Activated naive CD8-positive, alpha-beta T cell treated with anti-CD3 and anti-CD28 coated beads, Interleukin-2, amount 50 U/mL, for 24 hours (primary cell): ENCODE data around the gene HSD17B14.
A peak's percentile ranks its signal among the peaks of the same experiment; 100 is the strongest.
"Not testable (repeated sequence)": the region's sequence is repeated elsewhere in the genome, so short reads cannot be mapped to it uniquely, and the experiment has no call there.

Experiments used
- ATAC-seq: fragments of 150-1000 bp; cut with Tn5 transposase; one replicate; pipeline ENCODE4 v1.10.0; 2021
- DNase-seq: peaks from one replicate; pipeline ENCODE4 v3.0.0; 2021
- H3K27ac Mint-ChIP-seq: one replicate; pipeline ENCODE4 v1.8.0; 2021; ENCODE audit warnings: mild to moderate bottlenecking, mixed read lengths
- H3K27me3 Mint-ChIP-seq: one replicate; pipeline ENCODE4 v1.8.0; 2021; ENCODE audit warnings: mixed read lengths
- H3K36me3 Mint-ChIP-seq: one replicate; pipeline ENCODE4 v1.8.0; 2021; ENCODE audit warnings: low read depth, mixed read lengths
- H3K4me1 Mint-ChIP-seq: one replicate; pipeline ENCODE4 v1.8.0; 2021; ENCODE audit warnings: mixed read lengths
- H3K4me3 Mint-ChIP-seq: one replicate; pipeline ENCODE4 v1.8.0; 2021; ENCODE audit warnings: mild to moderate bottlenecking, moderate library complexity, mixed read lengths
- H3K9me3 Mint-ChIP-seq: one replicate; pipeline ENCODE4 v1.8.0; 2021; ENCODE audit warnings: mixed read lengths

The HSD17B14 gene

GRCh38 chr19:48780631-48781391 is 55.5 kb downstream of the HSD17B14 start:
- DNase-seq, result no peak
- H3K27me3 Mint-ChIP-seq, result peaks cover 7% of the 10 kb centered on the region
- no peak overlapping the region for H3K27ac Mint-ChIP-seq
- peaks cover 5% of the 10 kb centered on the region for H3K4me1 Mint-ChIP-seq
- no peak for ATAC-seq
- H3K9me3 Mint-ChIP-seq, result no peaks in the 10 kb centered on the region
- no peaks in the 10 kb centered on the region for H3K36me3 Mint-ChIP-seq
- H3K4me3 Mint-ChIP-seq, result no peak overlapping the region

DNA sequence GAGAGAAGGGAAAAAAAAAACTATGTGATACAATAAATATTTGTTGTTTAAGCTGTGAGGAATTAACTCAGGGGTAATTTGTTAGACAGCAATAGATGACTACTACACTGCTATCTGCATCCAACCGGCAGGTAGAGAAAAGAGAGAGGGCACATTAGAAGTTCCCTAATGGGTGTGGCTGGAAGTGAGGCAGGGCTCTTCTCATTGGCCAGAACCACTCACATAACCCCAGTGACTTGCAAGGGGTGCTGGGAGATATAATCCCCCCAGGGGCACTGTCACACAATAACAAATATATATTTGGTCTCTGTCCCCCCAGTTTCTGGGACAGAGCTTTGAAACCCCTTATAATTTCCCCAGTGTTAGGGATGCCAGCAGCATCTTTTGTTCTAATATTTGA is 56.7 kb downstream of the HSD17B14 start:
- Mint-ChIP-seq H3K27ac (no peak overlapping the region), H3K4me3 (no peak overlapping the region), H3K4me1 (peaks cover 5% of the 10 kb centered on the region), H3K36me3 (no peaks in the 10 kb centered on the region), H3K9me3 (no peaks in the 10 kb centered on the region), H3K27me3 (peaks cover 7% of the 10 kb centered on the region)
- no peak for ATAC-seq
- no peak for DNase-seq

DNA sequence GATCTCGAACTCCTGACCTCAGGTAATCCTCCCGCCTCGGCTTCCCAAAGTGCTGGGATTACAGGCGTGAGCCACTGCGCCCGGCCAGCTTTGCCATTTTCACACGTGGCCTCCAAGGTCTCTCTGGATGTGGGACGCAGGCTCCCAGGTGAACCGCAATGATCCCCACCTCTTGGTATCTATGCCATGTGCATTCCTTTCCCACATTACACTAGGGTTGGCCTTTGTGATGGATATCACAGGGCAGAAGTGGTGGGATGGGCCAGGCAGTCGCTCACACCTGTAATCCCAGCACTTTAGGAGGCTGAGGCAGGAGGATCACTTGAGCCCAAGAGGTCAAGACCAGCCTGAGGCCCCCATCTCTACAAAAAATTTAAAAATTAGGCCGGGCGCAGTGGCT is 58.6 kb downstream of the HSD17B14 start:
- ATAC-seq (no peak), DNase-seq (no peak)
- peaks cover 5% of the 10 kb centered on the region for H3K4me1 Mint-ChIP-seq
- H3K9me3 Mint-ChIP-seq, result no peaks in the 10 kb centered on the region
- H3K36me3 Mint-ChIP-seq, result no peaks in the 10 kb centered on the region
- no peak overlapping the region for H3K27ac Mint-ChIP-seq
- peaks cover 5% of the 10 kb centered on the region for H3K27me3 Mint-ChIP-seq
- H3K4me3 Mint-ChIP-seq, result no peak overlapping the region

DNA sequence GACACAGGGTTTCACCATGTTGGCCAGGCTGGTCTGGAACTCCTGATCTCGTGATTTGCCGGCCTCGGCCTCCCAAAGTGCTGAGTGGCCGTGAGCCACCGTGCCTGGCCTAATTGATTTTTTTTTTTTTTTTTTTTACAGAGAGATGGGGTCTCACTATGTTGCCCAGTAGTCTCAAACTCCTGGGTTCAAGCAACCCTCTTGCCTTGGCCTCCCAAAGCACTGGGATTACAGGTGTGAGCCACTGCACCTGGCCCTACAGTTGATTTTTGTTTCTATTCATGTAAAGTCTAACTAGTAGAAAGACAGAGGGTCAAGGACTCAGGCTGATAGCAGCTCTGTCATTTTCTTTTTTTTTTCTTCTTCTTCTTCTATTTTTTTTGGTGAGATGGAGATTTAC is 59.2 kb downstream of the HSD17B14 start:
- H3K27me3 Mint-ChIP-seq, result peaks cover 4% of the 10 kb centered on the region
- H3K4me1 Mint-ChIP-seq, result peaks cover 2% of the 10 kb centered on the region
- no peaks in the 10 kb centered on the region for H3K9me3 Mint-ChIP-seq
- no peak overlapping the region for H3K4me3 Mint-ChIP-seq
- ATAC-seq (no peak), DNase-seq (no peak)
- no peak overlapping the region for H3K27ac Mint-ChIP-seq
- H3K36me3 Mint-ChIP-seq, result no peaks in the 10 kb centered on the region

GRCh38 chr19:48772503-48772953 is 63.8 kb downstream of the HSD17B14 start:
- H3K9me3 Mint-ChIP-seq, result no peaks in the 10 kb centered on the region
- H3K27me3 Mint-ChIP-seq, result peaks cover 14% of the 10 kb centered on the region
- H3K27ac Mint-ChIP-seq, result no peak overlapping the region
- peaks cover 3% of the 10 kb centered on the region for H3K4me1 Mint-ChIP-seq
- ATAC-seq (no peak), DNase-seq (no peak)
- H3K36me3 Mint-ChIP-seq, result no peaks in the 10 kb centered on the region
- no peak overlapping the region for H3K4me3 Mint-ChIP-seq

DNA sequence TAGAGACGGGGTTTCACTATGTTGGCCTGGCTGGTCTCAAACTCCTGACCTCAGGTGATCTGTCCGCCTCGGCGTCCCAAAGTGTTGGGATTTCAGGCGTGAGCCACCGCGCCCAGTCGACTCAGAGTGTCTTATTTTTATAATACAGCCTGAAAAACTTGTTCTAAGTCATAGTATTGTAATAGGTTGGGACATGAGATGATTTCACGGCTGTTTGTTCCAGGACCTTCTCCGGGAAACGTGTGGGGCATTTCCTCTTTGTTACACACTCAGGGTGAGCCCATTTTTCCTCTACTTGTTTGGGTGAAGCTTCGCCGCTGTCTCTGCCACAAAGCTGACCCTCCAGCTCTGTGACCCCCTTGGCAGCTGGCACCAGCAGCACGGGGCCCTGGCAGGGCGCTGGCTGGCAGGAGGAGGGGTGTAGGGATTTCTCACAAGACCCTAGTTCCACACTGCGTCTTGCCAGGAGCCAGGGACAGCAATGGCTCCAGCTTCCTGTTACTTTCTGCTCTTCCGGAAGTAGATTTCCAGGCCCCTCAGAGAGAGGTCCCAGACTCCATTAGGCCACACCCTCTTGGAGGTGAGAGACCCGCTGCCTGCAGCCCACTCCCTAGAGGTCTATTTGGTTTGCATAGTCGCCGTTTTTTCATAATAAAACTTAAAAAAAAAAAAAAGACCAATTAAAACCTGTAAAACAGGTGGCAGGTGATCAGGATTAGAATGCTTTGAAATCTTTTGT is 65.4 kb downstream of the HSD17B14 start:
- DNase-seq (no peak), ATAC-seq (no peak)
- H3K27me3 Mint-ChIP-seq, result peaks cover 15% of the 10 kb centered on the region
- H3K4me3 Mint-ChIP-seq, result no peak overlapping the region
- H3K36me3 Mint-ChIP-seq, result no peaks in the 10 kb centered on the region
- H3K4me1 Mint-ChIP-seq, result peaks cover 3% of the 10 kb centered on the region
- H3K9me3 Mint-ChIP-seq, result no peaks in the 10 kb centered on the region
- H3K27ac Mint-ChIP-seq, result no peak overlapping the region

- peaks cover 3% of the 10 kb centered on the region for H3K4me1 Mint-ChIP-seq
- peaks cover 19% of the 10 kb centered on the region for H3K27me3 Mint-ChIP-seq
- H3K4me3 Mint-ChIP-seq, result no peak overlapping the region
- H3K27ac Mint-ChIP-seq, result no peak overlapping the region
- DNase-seq, result no peak
- no peaks in the 10 kb centered on the region for H3K9me3 Mint-ChIP-seq
- H3K36me3 Mint-ChIP-seq, result no peaks in the 10 kb centered on the region
- ATAC-seq, result no peak
Measured at GRCh38 chr19:48770266-48770665, 66.0 kb downstream of the HSD17B14 start.

DNA sequence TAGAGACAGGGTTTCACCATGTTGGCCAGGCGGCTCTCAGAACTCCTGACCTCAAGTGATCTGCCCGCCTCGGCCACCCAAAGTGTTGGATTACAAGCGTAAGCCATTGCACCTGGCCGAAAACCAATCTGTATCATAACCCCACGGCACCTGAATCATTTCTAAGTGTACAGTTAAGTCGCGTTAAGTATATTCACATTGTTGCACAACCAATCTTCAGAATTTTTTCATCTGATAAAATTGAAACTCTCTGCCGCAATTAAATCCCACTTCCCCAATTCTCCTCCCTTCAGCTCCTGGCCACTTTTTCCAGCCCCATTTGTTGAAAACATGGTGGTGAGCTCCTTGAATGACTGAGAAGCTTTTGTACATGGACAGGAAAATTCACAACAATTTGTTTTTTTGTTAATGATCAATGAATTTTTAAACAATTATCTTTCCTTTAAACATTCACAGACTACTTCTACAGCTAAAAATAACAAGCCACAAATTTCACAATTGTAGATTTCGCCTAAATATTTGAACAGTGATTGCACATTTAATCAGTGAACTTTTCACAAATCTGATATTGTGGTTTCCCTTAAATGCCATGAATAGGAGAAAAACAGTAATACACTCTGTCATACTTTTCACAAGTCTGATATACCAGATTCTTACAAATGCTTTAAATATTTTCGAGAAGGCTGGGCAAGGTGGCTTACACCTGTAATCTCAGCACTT is 67.1 kb downstream of the HSD17B14 start:
- Mint-ChIP-seq H3K27ac (no peak overlapping the region), H3K4me3 (no peak overlapping the region), H3K36me3 (no peaks in the 10 kb centered on the region), H3K27me3 (peaks cover 21% of the 10 kb centered on the region), H3K9me3 (no peaks in the 10 kb centered on the region), H3K4me1 (peaks cover 3% of the 10 kb centered on the region)
- no peak for DNase-seq
- no peak for ATAC-seq

DNA sequence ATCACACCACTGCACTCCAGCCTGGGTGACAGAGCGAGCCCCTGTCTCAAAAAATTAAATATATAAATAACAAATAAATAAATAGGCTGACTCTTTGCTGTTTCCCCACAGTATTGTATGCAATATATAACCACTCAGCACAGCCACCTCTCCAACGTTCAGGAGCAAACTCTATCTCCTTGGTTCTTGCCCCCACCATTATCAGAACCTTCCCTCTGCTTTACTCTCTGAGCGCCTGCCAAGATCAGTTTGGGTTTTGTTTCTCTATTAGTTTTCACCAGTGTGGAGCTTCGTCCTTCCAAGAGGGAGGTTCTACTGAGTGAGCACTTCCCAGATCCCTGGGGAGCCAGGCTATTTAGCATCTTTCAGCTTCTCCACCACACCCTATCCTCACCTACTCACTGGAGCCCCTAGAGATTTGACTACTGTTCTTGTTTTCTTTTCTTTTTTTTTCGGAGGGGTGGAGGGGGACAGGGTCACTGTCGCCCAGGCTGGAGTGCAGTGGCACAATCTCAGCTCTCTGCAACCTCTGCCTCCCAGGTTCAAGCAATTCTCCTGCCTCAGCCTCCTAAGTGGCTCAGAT is 68.0 kb downstream of the HSD17B14 start:
- not testable (repeated sequence) for ATAC-seq

DNA sequence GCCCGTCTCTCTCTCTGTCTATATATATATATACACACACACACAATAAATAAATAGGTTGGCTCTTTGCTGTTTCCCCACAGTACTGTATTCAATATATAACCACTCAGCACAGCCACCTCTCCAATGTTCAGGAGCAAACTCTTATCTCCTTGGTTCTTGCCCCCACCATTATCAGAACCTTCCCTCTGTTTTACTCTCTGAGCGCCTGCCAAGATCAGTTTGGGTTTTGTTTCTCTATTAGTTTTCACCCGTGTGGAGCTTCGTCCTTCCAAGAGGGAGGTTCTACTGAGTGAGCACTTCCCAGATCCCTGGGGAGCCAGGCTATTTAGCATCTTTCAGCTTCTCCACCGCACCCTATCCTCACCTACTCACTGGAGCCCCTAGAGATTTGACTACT is 70.5 kb downstream of the HSD17B14 start:
- peaks cover 24% of the 10 kb centered on the region for H3K27me3 Mint-ChIP-seq
- not testable (repeated sequence) for H3K4me3 Mint-ChIP-seq, ATAC-seq, H3K27ac Mint-ChIP-seq, H3K36me3 Mint-ChIP-seq, DNase-seq, H3K9me3 Mint-ChIP-seq, H3K4me1 Mint-ChIP-seq

More for the DNA sequence above, 68.0 kb downstream of the HSD17B14 start:
- H3K9me3 Mint-ChIP-seq, H3K4me3 Mint-ChIP-seq, H3K4me1 Mint-ChIP-seq, H3K36me3 Mint-ChIP-seq, DNase-seq: not testable (repeated sequence)
- Mint-ChIP-seq H3K27me3 (peaks cover 21% of the 10 kb centered on the region), H3K27ac (peak overlapping the region; percentile 59)
